Measurements from ENCODE around the gene CREB5.

GRCh38 chr7:28774261-28774988 lies 362.1 kb downstream of the CREB5 start:
- TF ChIP-seq EZH2 (IDR thresholded peaks at IDR 0.05; ENCODE audit: low read depth), result no peak
- TF ChIP-seq CTCF (conservative IDR thresholded peaks at IDR 0.05), result no peak
